HG02852 (cell line): Measurements from ENCODE around the gene MIB1.
"Not testable (repeated sequence)": the region's sequence is repeated elsewhere in the genome, so short reads cannot be mapped to it uniquely, and the experiment has no call there.

Source experiments
- ATAC-seq: cut with Tn5 transposase; IDR thresholded peaks from one replicate; pipeline ENCODE4 v1.9.1; 2021; ENCODE audit warnings: mild to moderate bottlenecking, moderate library complexity; ENCODE audit not compliant: unreplicated experiment

The MIB1 gene

GRCh38 chr18:21743166-21743832, 2.7 kb downstream of the MIB1 start:
- ATAC-seq, result no peak

DNA sequence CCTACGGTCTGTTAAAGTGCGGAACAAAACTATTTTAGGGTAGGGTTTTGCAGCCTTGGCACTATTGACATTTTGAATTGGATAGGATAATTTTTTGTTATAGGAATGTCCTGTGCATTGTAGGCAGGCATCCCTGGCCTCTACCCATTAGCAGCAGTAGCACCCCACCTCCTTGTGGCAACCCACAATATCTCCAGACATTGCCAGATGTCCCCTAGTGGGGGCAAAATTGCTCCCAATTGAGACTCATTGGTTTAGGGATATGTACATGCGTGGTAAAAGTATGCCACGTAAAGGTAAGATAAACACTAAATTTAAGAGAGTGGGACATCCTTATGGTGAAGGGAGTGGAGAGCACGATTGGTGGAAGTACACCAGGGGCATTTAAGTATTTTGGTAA, 4.6 kb downstream of the MIB1 start:
- no peak for ATAC-seq

DNA sequence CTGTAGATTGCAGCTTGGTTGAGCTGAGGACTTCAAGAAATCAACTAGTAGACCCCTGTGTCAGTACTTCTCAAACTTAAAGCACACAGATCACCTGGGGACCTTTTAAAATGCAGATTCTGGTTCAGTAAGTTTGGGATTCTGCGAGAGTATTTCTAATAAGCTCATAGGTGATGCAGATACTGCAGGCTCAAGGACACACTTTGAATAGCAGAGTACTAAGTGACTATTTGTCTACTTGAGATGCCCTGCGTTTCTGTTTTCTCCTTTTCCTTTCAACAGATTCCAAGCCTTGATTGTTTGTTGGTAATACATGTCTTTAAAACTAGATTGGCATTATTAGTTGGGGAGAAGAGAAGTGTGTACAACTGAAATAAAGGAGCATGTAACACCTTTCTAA, 6.7 kb downstream of the MIB1 start:
- ATAC-seq, result no peak

- no peak for ATAC-seq
Measured at GRCh38 chr18:21747764-21748693, 7.4 kb downstream of the MIB1 start.

- no peak for ATAC-seq
Measured at GRCh38 chr18:21757833-21758232, 17.2 kb downstream of the MIB1 start.

GRCh38 chr18:21759836-21760235, 19.2 kb downstream of the MIB1 start:
- ATAC-seq, result no peak

DNA sequence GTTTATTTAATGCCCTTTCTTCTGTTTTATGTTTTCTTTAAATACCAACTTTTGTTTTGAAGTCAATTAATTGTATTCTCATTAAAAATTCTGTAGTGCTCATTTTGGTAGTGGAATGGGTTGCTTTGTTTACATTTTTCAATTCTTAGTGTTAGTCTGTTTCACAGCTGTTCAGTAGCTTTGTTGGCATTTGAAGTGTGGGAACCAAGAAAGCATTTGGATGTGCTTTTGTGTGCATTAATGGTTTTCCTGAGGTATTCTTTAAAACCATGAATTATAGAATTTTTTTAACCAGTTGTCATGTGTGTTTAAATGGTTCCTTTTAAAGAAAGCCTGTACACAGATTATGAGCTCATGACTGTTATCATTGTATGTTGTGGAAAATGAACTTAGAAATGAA, 19.7 kb downstream of the MIB1 start:
- no peak for ATAC-seq

GRCh38 chr18:21761471-21762115, 21.0 kb downstream of the MIB1 start:
- ATAC-seq, result no peak

DNA sequence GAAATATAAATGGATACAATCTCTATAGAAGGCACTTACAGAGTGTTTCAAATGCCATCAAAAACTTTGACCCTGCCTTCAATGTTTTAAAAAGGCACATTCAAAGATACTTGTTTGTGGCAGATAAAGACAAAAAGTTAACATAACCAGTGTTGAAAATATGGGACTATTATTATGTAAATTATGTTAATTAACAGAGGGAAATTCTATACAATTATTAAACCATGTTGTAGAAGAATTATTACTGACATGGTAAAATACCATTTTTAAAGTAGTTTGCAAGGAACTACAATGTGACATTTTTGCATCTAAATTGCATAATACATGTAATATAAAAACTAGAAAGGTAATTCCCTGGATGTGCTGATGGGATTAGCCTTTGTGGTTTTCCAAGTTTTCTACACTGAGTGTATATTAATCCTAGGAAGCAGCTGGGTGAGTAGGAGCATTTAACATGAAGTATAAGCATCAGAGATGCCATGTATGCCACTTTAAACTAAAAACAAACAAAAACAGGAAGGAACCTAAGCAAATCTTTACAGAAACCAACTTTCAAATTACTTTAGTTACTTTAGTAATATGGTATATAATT, 21.7 kb downstream of the MIB1 start:
- no peak for ATAC-seq

DNA sequence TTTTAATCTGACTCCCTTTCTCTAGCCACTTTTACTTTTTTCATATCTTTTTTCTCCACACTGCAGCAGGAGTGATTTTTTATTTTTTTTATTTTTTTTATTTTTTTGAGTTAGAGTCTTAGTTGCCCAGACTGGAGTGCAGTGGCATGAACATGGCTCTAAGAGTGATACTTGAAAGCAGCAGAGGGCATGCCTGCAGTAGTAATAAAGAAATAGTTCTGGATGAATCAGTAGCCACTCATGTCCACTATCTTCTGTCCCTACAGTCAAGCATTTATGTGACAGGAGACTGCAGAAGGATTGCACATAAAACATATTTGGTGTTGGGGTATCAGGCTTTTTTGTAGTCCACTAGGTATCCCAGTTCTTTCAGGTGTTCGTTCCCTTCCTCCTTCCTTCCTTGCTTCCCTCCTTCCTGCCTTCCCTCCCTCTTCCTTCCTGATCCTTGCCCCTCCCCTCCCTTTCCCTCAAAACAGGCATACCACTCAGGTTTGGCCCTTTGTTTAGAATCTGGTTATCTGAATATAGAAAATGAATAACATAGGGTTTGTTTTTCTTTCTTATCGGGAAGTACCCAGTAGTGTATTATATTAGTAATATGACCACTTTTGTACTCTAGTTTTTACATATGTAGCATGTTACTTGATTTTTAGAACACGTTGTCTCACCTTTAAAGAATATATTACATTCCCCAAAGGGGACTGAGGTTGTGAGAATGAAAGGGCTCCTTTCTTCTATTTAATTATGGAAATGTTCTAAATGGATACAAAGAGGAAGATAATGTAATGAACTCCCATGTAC, 23.5 kb downstream of the MIB1 start:
- no peak for ATAC-seq

GRCh38 chr18:21769206-21769605, 28.6 kb downstream of the MIB1 start:
- ATAC-seq, result no peak

- no peak for ATAC-seq
Measured at GRCh38 chr18:21774722-21775121, 34.1 kb downstream of the MIB1 start.

DNA sequence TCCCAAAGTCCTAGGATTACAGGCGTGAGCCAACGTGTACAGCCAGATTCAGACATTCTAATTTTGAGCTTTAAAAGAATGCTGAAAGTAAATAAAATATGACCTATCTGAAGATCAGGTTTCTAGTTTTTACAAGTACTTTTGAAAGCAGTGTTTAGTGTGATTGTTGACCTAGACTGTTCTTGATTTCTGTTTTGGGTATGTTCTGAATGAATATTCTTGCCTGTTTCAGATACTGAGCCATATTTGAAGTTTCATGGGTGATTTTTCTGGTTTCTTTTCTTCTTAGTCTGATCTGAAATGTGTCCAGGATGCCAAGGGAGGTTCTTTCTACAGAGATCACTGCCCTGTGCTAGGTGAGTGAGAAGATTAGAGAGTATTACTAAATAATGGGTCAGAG, 37.2 kb downstream of the MIB1 start:
- ATAC-seq, result peak; percentile 81

GRCh38 chr18:21786526-21786925, 45.9 kb downstream of the MIB1 start:
- no peak for ATAC-seq

- not testable (repeated sequence) for ATAC-seq
Measured at GRCh38 chr18:21796089-21796488, 55.5 kb downstream of the MIB1 start.

- no peak for ATAC-seq
Measured at GRCh38 chr18:21798126-21798525, 57.5 kb downstream of the MIB1 start.

GRCh38 chr18:21799721-21800120, 59.1 kb downstream of the MIB1 start:
- ATAC-seq, result no peak

- ATAC-seq, result no peak
Measured at GRCh38 chr18:21803495-21803894, 62.9 kb downstream of the MIB1 start.

DNA sequence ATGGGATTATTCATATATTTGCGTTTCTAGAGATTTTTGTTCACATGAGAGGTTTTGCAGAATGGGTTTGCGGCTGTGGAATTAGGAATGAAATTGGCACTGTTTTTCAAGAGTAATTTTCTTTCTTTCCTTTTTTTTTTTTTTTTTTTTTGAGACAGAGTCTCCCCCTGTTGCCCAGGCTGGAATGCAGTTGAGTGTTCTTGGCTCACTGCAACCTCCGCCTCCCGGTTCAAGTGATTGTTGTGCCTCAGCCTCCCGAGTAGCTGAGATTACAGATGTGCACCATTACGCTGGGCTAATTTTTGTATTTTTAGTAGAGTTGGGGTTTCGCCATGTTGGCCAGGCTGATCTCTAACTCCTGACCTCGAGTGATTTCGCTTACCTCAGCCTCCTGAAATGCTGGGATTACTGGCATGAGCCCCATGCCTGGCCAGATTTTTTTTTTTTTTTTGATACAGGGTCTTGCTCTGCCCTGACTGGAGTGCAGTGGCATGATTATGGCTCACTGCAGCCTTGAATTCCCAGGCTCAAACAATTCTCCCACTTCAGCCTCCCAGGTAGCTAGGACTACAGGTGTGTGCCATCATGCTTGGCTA, 65.3 kb downstream of the MIB1 start:
- no peak for ATAC-seq

- ATAC-seq, result no peak
Measured at GRCh38 chr18:21808185-21808584, 67.6 kb downstream of the MIB1 start.
